HEK293 (cell line): ENCODE data around the gene KCNC4.

Experiments
- CTCF ChIA-PET: fragments of 350-600 bp; formaldehyde crosslinking; extraction: SDS; loops from one replicate; lab custom pipeline; 2021; ENCODE audit warnings: antibody characterized with exemption; lab: Yijun Ruan, JAX
- POLR2A ChIA-PET: fragments of 300-600 bp; formaldehyde crosslinking; extraction: SDS; loops from one replicate; lab custom pipeline; 2020; ENCODE audit warnings: antibody characterized with exemption, inconsistent platforms; lab: Yijun Ruan, JAX
- H3K27ac ChIP-seq: fragments of 200-500 bp; sonication (Bioruptor generic); 2 replicates; pipeline ENCODE4 v1.5.1; 2014; ENCODE audit warnings: low read depth, low read length, control low read depth, inconsistent platforms; ENCODE audit errors: extremely low read depth
- H3K36me3 ChIP-seq, 2 experiments: fragments of 200-500 bp in 1 of 2; sonication (Bioruptor generic) in 1 of 2; 1 replicate in 1 of 2; 2 replicates in 1 of 2; pipeline ENCODE4 v1.5.1; 2014 to 2017; ENCODE audit warnings: inconsistent platforms in 2 of 2, low read length in 2 of 2; ENCODE audit not compliant: control insufficient read depth in 2 of 2, insufficient read depth in 1 of 2
- H3K4me1 ChIP-seq: fragments of 200-500 bp; sonication (Bioruptor generic); 2 replicates; pipeline ENCODE4 v1.5.1; 2014; ENCODE audit warnings: mild to moderate bottlenecking, low read length, inconsistent platforms; ENCODE audit not compliant: control insufficient read depth, insufficient read depth
- H3K4me3 ChIP-seq: 2 replicates; pipeline ENCODE4 v1.5.1; 2011; ENCODE audit warnings: low read depth, mild to moderate bottlenecking, control low read depth, low read length, moderate library complexity
- H3K9me3 ChIP-seq: fragments of 200-500 bp; sonication (Bioruptor generic); 2 replicates; pipeline ENCODE4 v1.5.1; 2014; ENCODE audit warnings: low read depth, low read length, inconsistent platforms; ENCODE audit not compliant: control insufficient read depth, insufficient read depth
- BCL11B ChIP-seq: fragments of 450-650 bp; formaldehyde crosslinking; IDR thresholded peaks from 2 replicates; pipeline ENCODE4 v1.5.1; 2016; ENCODE audit warnings: low read depth, missing biosample characterization, missing genetic modification characterization
- IKZF3 ChIP-seq: fragments of 450-650 bp; IDR thresholded peaks from 2 replicates; pipeline ENCODE4 v1.5.0; 2018; ENCODE audit warnings: missing biosample characterization, mild to moderate bottlenecking, missing genetic modification characterization, moderate library complexity
- KLF16 ChIP-seq: fragments of 450-650 bp; formaldehyde crosslinking; IDR thresholded peaks from 2 replicates; pipeline ENCODE4 v1.5.1; 2017; ENCODE audit warnings: missing biosample characterization, missing genetic modification characterization
- REPIN1 ChIP-seq: fragments of 450-650 bp; formaldehyde crosslinking; IDR thresholded peaks from 2 replicates; pipeline ENCODE4 v1.5.1; 2017; ENCODE audit warnings: missing biosample characterization, missing genetic modification characterization, low read depth
- SP7 ChIP-seq: fragments of 450-650 bp; formaldehyde crosslinking; IDR thresholded peaks from 2 replicates; pipeline ENCODE4 v1.5.1; 2016; ENCODE audit warnings: missing biosample characterization, missing genetic modification characterization
- YY2 ChIP-seq: fragments of 450-650 bp; formaldehyde crosslinking; IDR thresholded peaks from 2 replicates; pipeline ENCODE4 v1.5.1; 2016; ENCODE audit warnings: missing biosample characterization, missing genetic modification characterization
- ZBTB21 ChIP-seq: fragments of 450-650 bp; formaldehyde crosslinking; IDR thresholded peaks from 2 replicates; pipeline ENCODE4 v1.5.1; 2017; ENCODE audit warnings: missing biosample characterization, missing genetic modification characterization
- ZNF341 ChIP-seq: fragments of 450-650 bp; formaldehyde crosslinking; IDR thresholded peaks from 2 replicates; pipeline ENCODE4; 2016; ENCODE audit warnings: low read depth, missing biosample characterization, missing genetic modification characterization
- ZNF391 ChIP-seq: fragments of 450-650 bp; formaldehyde crosslinking; IDR thresholded peaks from 2 replicates; pipeline ENCODE4 v1.5.1; 2016; ENCODE audit warnings: low read depth, missing biosample characterization, missing genetic modification characterization, borderline replicate concordance
- ZNF473 ChIP-seq: fragments of 450-650 bp; formaldehyde crosslinking; IDR thresholded peaks from 2 replicates; pipeline ENCODE4 v1.5.1; 2017; ENCODE audit warnings: missing biosample characterization, missing genetic modification characterization
- ZNF529 ChIP-seq: fragments of 450-650 bp; formaldehyde crosslinking; IDR thresholded peaks from 2 replicates; pipeline ENCODE4 v1.5.1; 2017; ENCODE audit warnings: missing genetic modification characterization, missing biosample characterization; ENCODE audit not compliant: insufficient replicate concordance
- ZNF596 ChIP-seq: fragments of 450-650 bp; IDR thresholded peaks from 2 replicates; pipeline ENCODE4 v1.5.0; 2018; ENCODE audit warnings: missing biosample characterization, mild to moderate bottlenecking, missing genetic modification characterization, moderate library complexity
- ZNF670 ChIP-seq: fragments of 450-650 bp; formaldehyde crosslinking; IDR thresholded peaks from 2 replicates; pipeline ENCODE4 v1.5.1; 2016; ENCODE audit warnings: missing biosample characterization, missing genetic modification characterization, low read depth
- TF ChIP-seq, protein P1 (sequence below): fragments of 450-650 bp; formaldehyde crosslinking; IDR thresholded peaks from 2 replicates; pipeline ENCODE4 v1.5.1; 2016; ENCODE audit warnings: missing biosample characterization, missing genetic modification characterization
- TF ChIP-seq, protein P2 (sequence below): fragments of 450-650 bp; formaldehyde crosslinking; IDR thresholded peaks from 2 replicates; pipeline ENCODE4 v1.5.1; 2016; ENCODE audit warnings: missing biosample characterization, missing genetic modification characterization, low read depth
- TF ChIP-seq, protein P3 (sequence below): fragments of 450-650 bp; formaldehyde crosslinking; IDR thresholded peaks from 2 replicates; pipeline ENCODE4 v1.5.1; 2016; ENCODE audit warnings: missing biosample characterization, missing genetic modification characterization, low read depth

KCNC4 gene

DNA sequence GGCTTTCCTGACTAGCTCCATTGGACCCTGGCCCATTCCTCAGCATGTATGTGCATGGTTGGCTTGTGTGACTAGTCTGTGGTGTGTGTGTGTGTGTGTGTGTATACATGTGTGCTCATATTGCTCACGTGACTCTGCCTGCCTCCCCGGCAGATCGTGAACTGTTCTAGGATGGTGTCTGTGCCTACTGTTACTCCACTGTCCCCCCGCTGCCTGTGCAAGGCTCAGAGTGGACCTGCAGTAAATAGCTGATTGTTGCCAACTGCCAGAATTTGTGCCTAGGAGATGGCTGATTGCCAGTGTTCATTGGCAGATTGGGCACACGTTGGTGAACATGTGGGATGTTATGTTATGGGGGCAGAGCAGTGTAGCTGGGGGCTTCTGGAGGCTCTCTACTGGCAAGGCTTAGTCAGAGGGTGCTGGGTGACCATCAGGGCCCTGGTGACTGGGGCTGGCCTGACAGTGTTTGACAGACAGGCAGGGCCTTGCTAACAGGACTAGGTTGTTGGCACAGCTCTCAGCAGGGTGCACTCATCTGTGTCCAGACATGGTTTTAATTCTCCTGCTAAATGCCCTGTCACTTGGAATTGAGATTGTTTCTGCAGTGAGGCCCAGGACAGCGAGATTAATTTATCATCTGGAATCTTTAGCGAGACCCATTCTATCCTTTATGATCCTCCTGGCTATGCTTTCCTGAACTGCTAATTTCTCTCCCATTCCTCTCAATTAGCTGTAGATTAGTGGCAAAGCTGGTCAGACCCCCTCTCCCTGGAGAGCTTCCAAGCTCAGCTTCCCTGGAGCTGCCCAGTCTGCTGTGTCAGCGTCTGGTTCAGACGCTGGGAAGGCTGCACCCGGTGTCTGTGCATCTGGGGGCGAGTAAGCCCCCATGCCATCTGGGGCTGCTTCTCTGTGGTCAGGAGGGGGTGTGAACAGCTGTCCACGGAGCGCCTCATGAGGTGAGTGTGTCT lies 39.1 kb upstream of the KCNC4 start:
- Histone ChIP-seq H3K4me1 (no peaks in the 10 kb centered on the region; the same call in 1 of the 2 replicates), H3K4me3 (no peak overlapping the region), H3K27ac (no peak overlapping the region), H3K9me3 (no peaks in the 10 kb centered on the region), H3K36me3 (no peaks in the 10 kb centered on the region)
- CTCF ChIA-PET, result interaction anchor here (1.1 to 1.5 kb wide), 2 partner anchors 19 to 26 kb away, joined by 3 to 7 read pairs; no protein-coding TSS in a partner anchor
- POLR2A ChIA-PET, result no interaction called here
- TF ChIP-seq ZNF341 (peak; percentile 32; the same call in 1 of the 2 replicates), ZNF473 (tag by site-specific recombination) (no peak)

DNA sequence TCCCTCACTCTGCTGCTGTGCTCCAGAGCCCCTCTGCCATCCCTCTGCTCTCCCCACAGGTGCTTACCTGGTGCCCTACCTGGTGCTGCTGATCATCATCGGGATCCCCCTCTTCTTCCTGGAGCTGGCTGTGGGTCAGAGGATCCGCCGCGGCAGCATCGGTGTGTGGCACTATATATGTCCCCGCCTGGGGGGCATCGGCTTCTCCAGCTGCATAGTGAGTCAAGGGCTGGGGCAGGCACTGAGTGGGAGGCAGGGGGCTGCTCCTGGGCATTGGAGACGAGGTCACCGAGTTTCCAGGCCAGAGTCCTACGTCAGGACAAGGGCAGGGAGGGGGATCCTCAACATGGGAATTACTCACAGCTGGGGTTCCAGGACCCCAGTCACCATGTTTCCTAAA lies 38.1 kb upstream of the KCNC4 start:
- no peak for TF ChIP-seq REPIN1
- no peak for TF ChIP-seq ZBTB21 (tag by site-specific recombination)
- no peak for TF ChIP-seq YY2 (tag by site-specific recombination)
- TF ChIP-seq ZNF529 (tag by site-specific recombination), result no peak
- TF ChIP-seq KLF16 (tag by site-specific recombination), result no peak
- TF ChIP-seq ZNF391 (tag by site-specific recombination), result no peak
- TF ChIP-seq, protein P1, sequence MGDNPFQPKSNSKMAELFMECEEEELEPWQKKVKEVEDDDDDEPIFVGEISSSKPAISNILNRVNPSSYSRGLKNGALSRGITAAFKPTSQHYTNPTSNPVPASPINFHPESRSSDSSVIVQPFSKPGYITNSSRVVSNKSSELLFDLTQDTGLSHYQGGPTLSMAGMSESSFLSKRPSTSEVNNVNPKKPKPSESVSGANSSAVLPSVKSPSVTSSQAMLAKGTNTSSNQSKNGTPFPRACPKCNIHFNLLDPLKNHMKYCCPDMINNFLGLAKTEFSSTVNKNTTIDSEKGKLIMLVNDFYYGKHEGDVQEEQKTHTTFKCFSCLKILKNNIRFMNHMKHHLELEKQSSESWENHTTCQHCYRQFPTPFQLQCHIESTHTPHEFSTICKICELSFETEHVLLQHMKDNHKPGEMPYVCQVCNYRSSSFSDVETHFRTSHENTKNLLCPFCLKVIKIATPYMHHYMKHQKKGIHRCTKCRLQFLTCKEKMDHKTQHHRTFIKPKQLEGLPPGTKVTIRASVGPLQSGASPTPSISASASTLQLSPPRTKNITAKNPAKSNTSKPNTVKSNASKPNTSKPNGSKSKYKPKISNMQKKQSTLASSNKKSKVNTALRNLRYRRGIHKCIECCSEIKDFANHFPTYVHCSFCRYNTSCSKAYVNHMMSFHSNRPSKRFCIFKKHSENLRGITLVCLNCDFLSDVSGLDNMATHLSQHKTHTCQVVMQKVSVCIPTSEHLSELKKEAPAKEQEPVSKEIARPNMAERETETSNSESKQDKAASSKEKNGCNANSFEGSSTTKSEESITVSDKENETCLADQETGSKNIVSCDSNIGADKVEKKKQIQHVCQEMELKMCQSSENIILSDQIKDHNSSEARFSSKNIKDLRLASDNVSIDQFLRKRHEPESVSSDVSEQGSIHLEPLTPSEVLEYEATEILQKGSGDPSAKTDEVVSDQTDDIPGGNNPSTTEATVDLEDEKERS (tag by site-specific recombination), result no peak
- TF ChIP-seq, protein P2, sequence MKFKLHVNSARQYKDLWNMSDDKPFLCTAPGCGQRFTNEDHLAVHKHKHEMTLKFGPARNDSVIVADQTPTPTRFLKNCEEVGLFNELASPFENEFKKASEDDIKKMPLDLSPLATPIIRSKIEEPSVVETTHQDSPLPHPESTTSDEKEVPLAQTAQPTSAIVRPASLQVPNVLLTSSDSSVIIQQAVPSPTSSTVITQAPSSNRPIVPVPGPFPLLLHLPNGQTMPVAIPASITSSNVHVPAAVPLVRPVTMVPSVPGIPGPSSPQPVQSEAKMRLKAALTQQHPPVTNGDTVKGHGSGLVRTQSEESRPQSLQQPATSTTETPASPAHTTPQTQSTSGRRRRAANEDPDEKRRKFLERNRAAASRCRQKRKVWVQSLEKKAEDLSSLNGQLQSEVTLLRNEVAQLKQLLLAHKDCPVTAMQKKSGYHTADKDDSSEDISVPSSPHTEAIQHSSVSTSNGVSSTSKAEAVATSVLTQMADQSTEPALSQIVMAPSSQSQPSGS (tag by site-specific recombination), result no peak
- no peak for TF ChIP-seq IKZF3
- TF ChIP-seq BCL11B (tag by site-specific recombination), result no peak
- TF ChIP-seq, protein P3, sequence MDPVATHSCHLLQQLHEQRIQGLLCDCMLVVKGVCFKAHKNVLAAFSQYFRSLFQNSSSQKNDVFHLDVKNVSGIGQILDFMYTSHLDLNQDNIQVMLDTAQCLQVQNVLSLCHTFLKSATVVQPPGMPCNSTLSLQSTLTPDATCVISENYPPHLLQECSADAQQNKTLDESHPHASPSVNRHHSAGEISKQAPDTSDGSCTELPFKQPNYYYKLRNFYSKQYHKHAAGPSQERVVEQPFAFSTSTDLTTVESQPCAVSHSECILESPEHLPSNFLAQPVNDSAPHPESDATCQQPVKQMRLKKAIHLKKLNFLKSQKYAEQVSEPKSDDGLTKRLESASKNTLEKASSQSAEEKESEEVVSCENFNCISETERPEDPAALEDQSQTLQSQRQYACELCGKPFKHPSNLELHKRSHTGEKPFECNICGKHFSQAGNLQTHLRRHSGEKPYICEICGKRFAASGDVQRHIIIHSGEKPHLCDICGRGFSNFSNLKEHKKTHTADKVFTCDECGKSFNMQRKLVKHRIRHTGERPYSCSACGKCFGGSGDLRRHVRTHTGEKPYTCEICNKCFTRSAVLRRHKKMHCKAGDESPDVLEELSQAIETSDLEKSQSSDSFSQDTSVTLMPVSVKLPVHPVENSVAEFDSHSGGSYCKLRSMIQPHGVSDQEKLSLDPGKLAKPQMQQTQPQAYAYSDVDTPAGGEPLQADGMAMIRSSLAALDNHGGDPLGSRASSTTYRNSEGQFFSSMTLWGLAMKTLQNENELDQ (tag by site-specific recombination), result no peak
- no peak for TF ChIP-seq SP7 (tag by site-specific recombination)
- TF ChIP-seq ZNF596 (tag by site-specific recombination), result no peak
- no peak for TF ChIP-seq ZNF670
- TF ChIP-seq, all 188 proteins: peak for 0
- ChIA-PET CTCF (interaction anchor here (0.5 kb wide), 1 partner anchor 383 kb away, joined by 3 read pairs; no protein-coding TSS in a partner anchor), POLR2A (interaction anchor here (0.7 kb wide), 1 partner anchor 30 kb away, joined by 3 read pairs; no protein-coding TSS in a partner anchor)
- H3K36me3 ChIP-seq, result no peaks in the 10 kb centered on the region
- no peak overlapping the region for H3K4me3 ChIP-seq
- no peak overlapping the region for H3K27ac ChIP-seq
- H3K4me1 ChIP-seq, result no peaks in the 10 kb centered on the region; the same call in 1 of the 2 replicates
- no peaks in the 10 kb centered on the region for H3K9me3 ChIP-seq
